HEK293 (cell line): Measurements from ENCODE around the gene EGR4.

ENCODE experiments used
- CTCF ChIA-PET: fragments of 350-600 bp; formaldehyde crosslinking; extraction: SDS; loops from one replicate; lab custom pipeline; 2021; ENCODE audit warnings: antibody characterized with exemption; lab: Yijun Ruan, JAX
- POLR2A ChIA-PET: fragments of 300-600 bp; formaldehyde crosslinking; extraction: SDS; loops from one replicate; lab custom pipeline; 2020; ENCODE audit warnings: antibody characterized with exemption, inconsistent platforms; lab: Yijun Ruan, JAX
- H3K27ac ChIP-seq: fragments of 200-500 bp; sonication (Bioruptor generic); 2 replicates; pipeline ENCODE4 v1.5.1; 2014; ENCODE audit warnings: low read depth, low read length, control low read depth, inconsistent platforms; ENCODE audit errors: extremely low read depth
- H3K36me3 ChIP-seq, 2 experiments: fragments of 200-500 bp in 1 of 2; sonication (Bioruptor generic) in 1 of 2; 1 replicate in 1 of 2; 2 replicates in 1 of 2; pipeline ENCODE4 v1.5.1; 2014 to 2017; ENCODE audit warnings: inconsistent platforms in 2 of 2, low read length in 2 of 2; ENCODE audit not compliant: control insufficient read depth in 2 of 2, insufficient read depth in 1 of 2
- H3K4me1 ChIP-seq: fragments of 200-500 bp; sonication (Bioruptor generic); 2 replicates; pipeline ENCODE4 v1.5.1; 2014; ENCODE audit warnings: mild to moderate bottlenecking, low read length, inconsistent platforms; ENCODE audit not compliant: control insufficient read depth, insufficient read depth
- H3K4me3 ChIP-seq: 2 replicates; pipeline ENCODE4 v1.5.1; 2011; ENCODE audit warnings: low read depth, mild to moderate bottlenecking, control low read depth, low read length, moderate library complexity
- H3K9me3 ChIP-seq: fragments of 200-500 bp; sonication (Bioruptor generic); 2 replicates; pipeline ENCODE4 v1.5.1; 2014; ENCODE audit warnings: low read depth, low read length, inconsistent platforms; ENCODE audit not compliant: control insufficient read depth, insufficient read depth
- ELK4 ChIP-seq: IDR thresholded peaks from 2 replicates; pipeline ENCODE4 v1.6.1; 2011; ENCODE audit warnings: mild to moderate bottlenecking, low read depth, low read length, borderline replicate concordance
- GLI2 ChIP-seq: fragments of 450-650 bp; formaldehyde crosslinking; IDR thresholded peaks from 2 replicates; pipeline ENCODE4; 2017; ENCODE audit warnings: missing biosample characterization, missing genetic modification characterization, low read depth, borderline replicate concordance
- GLIS1 ChIP-seq: fragments of 450-650 bp; formaldehyde crosslinking; IDR thresholded peaks from 2 replicates; pipeline ENCODE4 v1.5.1; 2016; ENCODE audit warnings: missing biosample characterization, missing genetic modification characterization
- GLIS2 ChIP-seq: fragments of 450-650 bp; formaldehyde crosslinking; IDR thresholded peaks from 2 replicates; pipeline ENCODE4 v1.5.1; 2016; ENCODE audit warnings: missing biosample characterization, missing genetic modification characterization
- PBX3 ChIP-seq: sonication (generic); formaldehyde crosslinking; IDR thresholded peaks from 2 replicates; pipeline ENCODE4 v1.8.1; 2022; ENCODE audit warnings: mild to moderate bottlenecking, moderate library complexity, missing genetic modification reagents
- PRDM4 ChIP-seq: fragments of 450-650 bp; formaldehyde crosslinking; IDR thresholded peaks from 2 replicates; pipeline ENCODE4 v1.5.1; 2017; ENCODE audit warnings: missing biosample characterization, missing genetic modification characterization
- TCF7L2 ChIP-seq: IDR thresholded peaks from 2 replicates; pipeline ENCODE4 v1.6.1; 2011; ENCODE audit warnings: low read depth, mild to moderate bottlenecking, inconsistent platforms, low read length, moderate library complexity, borderline replicate concordance
- ZBTB11 ChIP-seq: fragments of 450-650 bp; formaldehyde crosslinking; conservative IDR thresholded peaks from 2 replicates; pipeline ENCODE4 v1.5.1; 2016; ENCODE audit warnings: low read depth, missing biosample characterization, missing genetic modification characterization
- ZBTB21 ChIP-seq: fragments of 450-650 bp; formaldehyde crosslinking; IDR thresholded peaks from 2 replicates; pipeline ENCODE4 v1.5.1; 2017; ENCODE audit warnings: missing biosample characterization, missing genetic modification characterization
- ZBTB26 ChIP-seq: fragments of 450-650 bp; formaldehyde crosslinking; optimal IDR thresholded peaks from 2 replicates; pipeline ENCODE3; 2016; ENCODE audit warnings: missing biosample characterization, mild to moderate bottlenecking, missing genetic modification characterization
- ZBTB7A ChIP-seq: fragments of 450-650 bp; formaldehyde crosslinking; IDR thresholded peaks from 2 replicates; pipeline ENCODE4 v1.5.1; 2016; ENCODE audit warnings: low read depth, missing biosample characterization, missing genetic modification characterization
- ZNF10 ChIP-seq: fragments of 450-650 bp; formaldehyde crosslinking; IDR thresholded peaks from 2 replicates; pipeline ENCODE4 v1.5.1; 2017; ENCODE audit warnings: missing biosample characterization, missing genetic modification characterization
- ZNF221 ChIP-seq: fragments of 450-650 bp; formaldehyde crosslinking; IDR thresholded peaks from 2 replicates; pipeline ENCODE4 v1.5.1; 2017; ENCODE audit warnings: missing biosample characterization, missing genetic modification characterization, borderline replicate concordance
- ZNF416 ChIP-seq: fragments of 450-650 bp; formaldehyde crosslinking; IDR thresholded peaks from 2 replicates; pipeline ENCODE4 v1.5.1; 2016; ENCODE audit warnings: missing biosample characterization, missing genetic modification characterization
- ZNF449 ChIP-seq: fragments of 450-650 bp; formaldehyde crosslinking; IDR thresholded peaks from 2 replicates; pipeline ENCODE4 v1.5.1; 2017; ENCODE audit warnings: missing biosample characterization, mild to moderate bottlenecking, missing genetic modification characterization, moderate library complexity
- ZNF549 ChIP-seq: fragments of 450-650 bp; IDR thresholded peaks from 2 replicates; pipeline ENCODE4 v1.5.1; 2018; ENCODE audit warnings: missing biosample characterization, missing genetic modification characterization, mild to moderate bottlenecking, inconsistent platforms, moderate library complexity
- ZNF629 ChIP-seq: fragments of 450-650 bp; formaldehyde crosslinking; IDR thresholded peaks from 2 replicates; pipeline ENCODE4 v1.5.1; 2017; ENCODE audit warnings: missing biosample characterization, missing genetic modification characterization
- ZNF660 ChIP-seq: fragments of 450-650 bp; IDR thresholded peaks from 2 replicates; pipeline ENCODE4 v1.5.1; 2018; ENCODE audit warnings: missing biosample characterization, mild to moderate bottlenecking, missing genetic modification characterization
- ZNF670 ChIP-seq: fragments of 450-650 bp; formaldehyde crosslinking; IDR thresholded peaks from 2 replicates; pipeline ENCODE4 v1.5.1; 2016; ENCODE audit warnings: missing biosample characterization, missing genetic modification characterization, low read depth
- ZNF692 ChIP-seq: fragments of 450-650 bp; formaldehyde crosslinking; IDR thresholded peaks from 2 replicates; pipeline ENCODE4 v1.5.1; 2016; ENCODE audit warnings: missing biosample characterization, missing genetic modification characterization
- ZNF776 ChIP-seq: fragments of 450-650 bp; formaldehyde crosslinking; IDR thresholded peaks from 2 replicates; pipeline ENCODE4 v1.5.0; 2017; ENCODE audit warnings: missing biosample characterization, missing genetic modification characterization, borderline replicate concordance
- ZSCAN30 ChIP-seq: fragments of 450-650 bp; IDR thresholded peaks from 2 replicates; pipeline ENCODE4 v1.5.1; 2018; ENCODE audit warnings: missing biosample characterization, mild to moderate bottlenecking, missing genetic modification characterization, moderate library complexity
- ZSCAN4 ChIP-seq: fragments of 450-650 bp; formaldehyde crosslinking; IDR thresholded peaks from 2 replicates; pipeline ENCODE4 v1.5.1; 2017; ENCODE audit warnings: missing biosample characterization, missing genetic modification characterization

The EGR4 gene

GRCh38 chr2:73293534-73294171, at the start of gene EGR4:
Gene EGR4 (minus strand): TSS chr2:73293548. CDS start chr2:73293317, 231 bp downstream.
- Histone ChIP-seq H3K27ac (no peak within 1 kb of the TSS), H3K9me3 (no peaks in the 10 kb centered on the region), H3K4me3 (peak within 1 kb of the TSS; percentile 47), H3K4me1 (peaks cover 4% of the 10 kb centered on the region; the same call in 1 of the 2 replicates), H3K36me3 (no peaks in the 10 kb centered on the region)
- ChIA-PET POLR2A (interaction anchor here (0.6 kb wide), 1 partner anchor 60 kb away, joined by 3 read pairs; the partner anchor contains the start of gene PRADC1), CTCF (interaction anchor here (0.5 to 1.5 kb wide), 2 partner anchors 23 to 487 kb away, joined by 3 to 4 read pairs; no protein-coding TSS in a partner anchor)
- no peak for TF ChIP-seq PRDM4 (tag by site-specific recombination)
- no peak for TF ChIP-seq PBX3 (CRISPR knock-in tag)
- TF ChIP-seq ZNF549 (tag by site-specific recombination): no peak
- TF ChIP-seq ZSCAN30 (tag by site-specific recombination): no peak
- TF ChIP-seq ZNF776 (tag by site-specific recombination): no peak
- TF ChIP-seq TCF7L2: no peak
- TF ChIP-seq ZNF670 (tag by site-specific recombination): no peak
- peak; percentile 87; the same call in 1 of the 2 replicates for TF ChIP-seq ELK4
- no peak for TF ChIP-seq GLIS1
- TF ChIP-seq ZNF449: no peak
- no peak for TF ChIP-seq ZBTB11 (tag by site-specific recombination)
- no peak for TF ChIP-seq ZNF416 (tag by site-specific recombination)
- peak; percentile 84 for TF ChIP-seq ZNF629 (tag by site-specific recombination)
- TF ChIP-seq ZNF660: no peak
- TF ChIP-seq ZSCAN4: no peak
- TF ChIP-seq GLIS2 (tag by site-specific recombination): no peak
- TF ChIP-seq ZNF221 (tag by site-specific recombination): no peak
- no peak for TF ChIP-seq ZNF10 (tag by site-specific recombination)
- TF ChIP-seq ZBTB7A (tag by site-specific recombination): no peak
- no peak for TF ChIP-seq GLI2 (tag by site-specific recombination)
- peak; percentile 55 for TF ChIP-seq ZBTB26
- no peak for TF ChIP-seq ZNF692 (tag by site-specific recombination)
- TF ChIP-seq ZBTB21 (tag by site-specific recombination): peak; percentile 53; the same call in 1 of the 2 replicates
